Measurements from ENCODE around the gene HECW1.

DNA sequence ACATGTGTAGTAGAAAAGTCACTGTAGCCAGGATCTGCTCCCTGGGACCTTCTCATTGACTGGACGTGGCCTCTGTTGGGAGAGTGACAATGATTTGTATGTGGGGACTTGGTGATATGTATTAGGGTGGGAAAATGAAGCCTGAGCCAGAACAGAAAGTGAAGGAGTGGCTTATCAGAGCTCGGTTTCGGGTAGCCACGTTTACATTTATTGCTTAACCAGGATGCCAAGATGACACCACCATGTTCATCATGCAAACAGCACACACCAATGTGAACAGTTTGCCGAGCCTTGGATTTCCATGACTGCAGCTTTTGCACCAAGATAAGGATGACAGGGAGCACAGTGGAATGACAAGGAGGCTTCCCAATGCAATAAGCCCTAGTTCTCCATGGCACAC lies 357.7 kb downstream of the HECW1 start:
- TF ChIP-seq, protein P1, sequence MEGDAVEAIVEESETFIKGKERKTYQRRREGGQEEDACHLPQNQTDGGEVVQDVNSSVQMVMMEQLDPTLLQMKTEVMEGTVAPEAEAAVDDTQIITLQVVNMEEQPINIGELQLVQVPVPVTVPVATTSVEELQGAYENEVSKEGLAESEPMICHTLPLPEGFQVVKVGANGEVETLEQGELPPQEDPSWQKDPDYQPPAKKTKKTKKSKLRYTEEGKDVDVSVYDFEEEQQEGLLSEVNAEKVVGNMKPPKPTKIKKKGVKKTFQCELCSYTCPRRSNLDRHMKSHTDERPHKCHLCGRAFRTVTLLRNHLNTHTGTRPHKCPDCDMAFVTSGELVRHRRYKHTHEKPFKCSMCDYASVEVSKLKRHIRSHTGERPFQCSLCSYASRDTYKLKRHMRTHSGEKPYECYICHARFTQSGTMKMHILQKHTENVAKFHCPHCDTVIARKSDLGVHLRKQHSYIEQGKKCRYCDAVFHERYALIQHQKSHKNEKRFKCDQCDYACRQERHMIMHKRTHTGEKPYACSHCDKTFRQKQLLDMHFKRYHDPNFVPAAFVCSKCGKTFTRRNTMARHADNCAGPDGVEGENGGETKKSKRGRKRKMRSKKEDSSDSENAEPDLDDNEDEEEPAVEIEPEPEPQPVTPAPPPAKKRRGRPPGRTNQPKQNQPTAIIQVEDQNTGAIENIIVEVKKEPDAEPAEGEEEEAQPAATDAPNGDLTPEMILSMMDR (IDR thresholded peaks at IDR 0.05): no peak
- TF ChIP-seq EZH2 (IDR thresholded peaks at IDR 0.05; ENCODE audit: borderline replicate concordance, insufficient read depth, low read depth, low read length, poor library complexity, severe bottlenecking): no peak

Data from B cell (primary cell).